Esophagus muscularis mucosa (tissue), 4 donors: Measurements from ENCODE around the gene COA7.

Experiments used
- EP300 ChIP-seq: sonication (generic); formaldehyde crosslinking; IDR thresholded peaks from one replicate; pipeline ENCODE4 v1.6.1; 2017; ENCODE audit warnings: antibody characterized with exemption
- POLR2AphosphoS5 ChIP-seq, 2 donors: sonication (generic); formaldehyde crosslinking; IDR thresholded peaks; one replicate each; pipeline ENCODE4 v1.6.1; 2017; ENCODE audit warnings: antibody characterized with exemption in 2 of 2
- TF ChIP-seq, protein P1 (sequence below), 3 experiments: fragments of 200-600 bp in 2 of 3; fragments of 450-650 bp in 1 of 3; sonication (generic) in 2 of 3; IDR thresholded peaks; one replicate each; pipeline ENCODE4 v1.5.1; 2017 to 2019; ENCODE audit warnings: antibody characterized with exemption in 3 of 3, mild to moderate bottlenecking in 2 of 3, moderate library complexity in 1 of 3

DNA sequence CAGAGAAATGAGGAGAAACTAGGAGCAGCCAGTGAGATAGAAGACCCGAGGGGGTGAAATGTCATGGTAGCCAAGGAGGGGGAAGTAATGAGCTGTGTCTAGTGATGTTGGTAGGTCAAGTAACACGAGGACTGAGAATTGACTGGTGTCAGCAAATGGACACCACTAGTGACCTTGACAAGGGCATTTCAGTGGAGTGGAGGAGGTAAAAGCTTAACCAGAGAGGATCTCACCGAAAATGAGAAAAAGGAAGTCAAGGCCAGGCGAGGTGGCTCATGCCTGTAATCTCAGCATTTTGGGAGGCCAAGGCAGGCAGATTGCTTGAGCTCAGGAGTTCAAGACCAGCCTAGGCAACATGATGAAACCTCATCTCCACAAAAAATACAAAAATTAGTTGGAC is 25.1 kb upstream of the COA7 start:
- no peak for TF ChIP-seq POLR2AphosphoS5 (IDR thresholded peaks at IDR 0.05)
- no peak for TF ChIP-seq EP300
- TF ChIP-seq, protein P1, sequence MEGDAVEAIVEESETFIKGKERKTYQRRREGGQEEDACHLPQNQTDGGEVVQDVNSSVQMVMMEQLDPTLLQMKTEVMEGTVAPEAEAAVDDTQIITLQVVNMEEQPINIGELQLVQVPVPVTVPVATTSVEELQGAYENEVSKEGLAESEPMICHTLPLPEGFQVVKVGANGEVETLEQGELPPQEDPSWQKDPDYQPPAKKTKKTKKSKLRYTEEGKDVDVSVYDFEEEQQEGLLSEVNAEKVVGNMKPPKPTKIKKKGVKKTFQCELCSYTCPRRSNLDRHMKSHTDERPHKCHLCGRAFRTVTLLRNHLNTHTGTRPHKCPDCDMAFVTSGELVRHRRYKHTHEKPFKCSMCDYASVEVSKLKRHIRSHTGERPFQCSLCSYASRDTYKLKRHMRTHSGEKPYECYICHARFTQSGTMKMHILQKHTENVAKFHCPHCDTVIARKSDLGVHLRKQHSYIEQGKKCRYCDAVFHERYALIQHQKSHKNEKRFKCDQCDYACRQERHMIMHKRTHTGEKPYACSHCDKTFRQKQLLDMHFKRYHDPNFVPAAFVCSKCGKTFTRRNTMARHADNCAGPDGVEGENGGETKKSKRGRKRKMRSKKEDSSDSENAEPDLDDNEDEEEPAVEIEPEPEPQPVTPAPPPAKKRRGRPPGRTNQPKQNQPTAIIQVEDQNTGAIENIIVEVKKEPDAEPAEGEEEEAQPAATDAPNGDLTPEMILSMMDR (IDR thresholded peaks at IDR 0.05), result no peak
